Uterus (tissue), 4 donors: Measurements from ENCODE around the gene PGAM5. TPM values are rescaled to one million over a fixed set of nuclear protein-coding genes. Genes with fewer than 3 reads are reported as not detected.

Source experiments
- DNase-seq, 2 donors: peaks; one replicate each; pipeline ENCODE4 v3.0.0-alpha.2; 2019 to 2020
- H3K27ac ChIP-seq, 2 donors: fragments of 200-600 bp; sonication (generic); 1 replicate in 1 of 2; 2 replicates in 1 of 2; pipeline ENCODE4 v1.5.1; 2016 to 2018
- H3K27me3 ChIP-seq, 2 donors: fragments of 200-600 bp; sonication (generic); one replicate each; pipeline ENCODE4 v1.5.1; 2018 to 2019; ENCODE audit warnings: control low read depth in 1 of 2
- H3K36me3 ChIP-seq, 2 donors: fragments of 200-600 bp; sonication (generic); one replicate each; pipeline ENCODE4 v1.5.1; 2019; ENCODE audit warnings: control low read depth in 1 of 2
- H3K4me1 ChIP-seq, 2 donors: fragments of 200-600 bp; sonication (generic); one replicate each; pipeline ENCODE4 v1.5.1; 2018 to 2019; ENCODE audit warnings: control low read depth in 1 of 2
- H3K4me3 ChIP-seq, 2 donors: fragments of 200-600 bp; sonication (generic); 1 replicate in 1 of 2; 2 replicates in 1 of 2; pipeline ENCODE4 v1.5.1; 2018 to 2019; ENCODE audit warnings: mild to moderate bottlenecking in 1 of 2
- H3K9me3 ChIP-seq, 2 donors: fragments of 200-600 bp; sonication (generic); one replicate each; pipeline ENCODE4 v1.5.1; 2019; ENCODE audit warnings: control low read depth in 1 of 2
- POLR2A ChIP-seq, 2 donors: fragments of 450-650 bp; IDR thresholded peaks; one replicate each; pipeline ENCODE4 v1.6.1; 2016; ENCODE audit warnings: antibody characterized with exemption in 2 of 2, mild to moderate bottlenecking in 1 of 2, moderate library complexity in 1 of 2
- intact Hi-C: fragments of 100-400 bp; cut with DNase I; formaldehyde crosslinking; loops from one replicate; pipeline ENCODE4 v1.15.1; 2023; ENCODE audit warnings: low total_unique reads
- small RNA-seq: library from RNA; depleted of rRNA; stranded (forward); fragments of <200 nt; gene quantifications from one replicate; pipeline ENCODE3, GENCODE V24; 2016
- total RNA-seq, 4 donors: library from RNA; depleted of rRNA in 3 of 4; stranded (reverse); fragments of >200 nt in 3 of 4; gene quantifications; one replicate each; pipeline versions ENCODE4 v1.1.0 to v1.2.4, GENCODE V29; 2014 to 2023
- TF ChIP-seq, protein P1 (sequence below), 4 experiments: fragments of 200-600 bp in 2 of 4; fragments of 450-650 bp in 2 of 4; sonication (generic) in 2 of 4; IDR thresholded peaks; one replicate each; pipeline ENCODE4 v1.5.1; 2016 to 2019; ENCODE audit warnings: antibody characterized with exemption in 4 of 4, mild to moderate bottlenecking in 2 of 4, moderate library complexity in 1 of 4
- donor health status: DM: yes; HTN: yes; CAD: no.

The PGAM5 gene
- total RNA-seq, 4 donors from 2014 or later: 5.0 to 30.8 (median 19.4) TPM

GRCh38 chr12:132766380-132767085 lies 55.9 kb downstream of the PGAM5 start:
- no peaks in the 10 kb centered on the region for H3K4me1 ChIP-seq
- H3K27me3 ChIP-seq: no peaks in the 10 kb centered on the region
- intact Hi-C loops: no loop called here
- H3K4me3 ChIP-seq: no peak overlapping the region
- DNase-seq: no peak
- TF ChIP-seq POLR2A (IDR thresholded peaks at IDR 0.05): no peak
- TF ChIP-seq, protein P1, sequence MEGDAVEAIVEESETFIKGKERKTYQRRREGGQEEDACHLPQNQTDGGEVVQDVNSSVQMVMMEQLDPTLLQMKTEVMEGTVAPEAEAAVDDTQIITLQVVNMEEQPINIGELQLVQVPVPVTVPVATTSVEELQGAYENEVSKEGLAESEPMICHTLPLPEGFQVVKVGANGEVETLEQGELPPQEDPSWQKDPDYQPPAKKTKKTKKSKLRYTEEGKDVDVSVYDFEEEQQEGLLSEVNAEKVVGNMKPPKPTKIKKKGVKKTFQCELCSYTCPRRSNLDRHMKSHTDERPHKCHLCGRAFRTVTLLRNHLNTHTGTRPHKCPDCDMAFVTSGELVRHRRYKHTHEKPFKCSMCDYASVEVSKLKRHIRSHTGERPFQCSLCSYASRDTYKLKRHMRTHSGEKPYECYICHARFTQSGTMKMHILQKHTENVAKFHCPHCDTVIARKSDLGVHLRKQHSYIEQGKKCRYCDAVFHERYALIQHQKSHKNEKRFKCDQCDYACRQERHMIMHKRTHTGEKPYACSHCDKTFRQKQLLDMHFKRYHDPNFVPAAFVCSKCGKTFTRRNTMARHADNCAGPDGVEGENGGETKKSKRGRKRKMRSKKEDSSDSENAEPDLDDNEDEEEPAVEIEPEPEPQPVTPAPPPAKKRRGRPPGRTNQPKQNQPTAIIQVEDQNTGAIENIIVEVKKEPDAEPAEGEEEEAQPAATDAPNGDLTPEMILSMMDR (IDR thresholded peaks at IDR 0.05): no peak
- H3K9me3 ChIP-seq: no peaks in the 10 kb centered on the region
- no peak overlapping the region for H3K27ac ChIP-seq
- no peaks in the 10 kb centered on the region for H3K36me3 ChIP-seq

GRCh38 chr12:132771126-132771838 lies 60.6 kb downstream of the PGAM5 start:
- Histone ChIP-seq H3K4me3 (no peak overlapping the region), H3K27me3 (no peaks in the 10 kb centered on the region), H3K36me3 (no peaks in the 10 kb centered on the region), H3K9me3 (no peaks in the 10 kb centered on the region), H3K27ac (no peak overlapping the region), H3K4me1 (no peaks in the 10 kb centered on the region)
- TF ChIP-seq, protein P1 (IDR thresholded peaks at IDR 0.05): no peak
- TF ChIP-seq POLR2A (IDR thresholded peaks at IDR 0.05): no peak
- no peak for DNase-seq
- intact Hi-C loops: no loop called here

Small RNAs within 50 kb of the gene (small RNA-seq; reads per million reads assigned to genes)
- gene RNA5SP379: not detected

Other genes starting within 250 kb of the PGAM5 start
- 10 to 100 TPM in 2 of 4 donors, 1 to 10 TPM in 2; 2.9 to 59.1 (median 31.8) TPM for gene FBRSL1, start 220.7 kb upstream of the PGAM5 start, total RNA-seq
- gene LRCOL1, start 100.3 kb upstream of the PGAM5 start, total RNA-seq: 1 to 10 TPM in 2 of 4 donors, under 1 TPM in 1, not detected in 1; 0.79 to 7.1 (median 1.5) TPM
- gene P2RX2, start 92.1 kb upstream of the PGAM5 start, total RNA-seq: not detected
- gene POLE, start 23.5 kb upstream of the PGAM5 start, total RNA-seq: 10 to 100 TPM in 3 of 4 donors, 1 to 10 TPM in 1; 7.7 to 71.3 (median 28.8) TPM
- gene PXMP2, start 23.3 kb upstream of the PGAM5 start, total RNA-seq: 10 to 100 TPM in 3 of 4 donors, 1 to 10 TPM in 1; 8.5 to 87.9 (median 29.4) TPM
- gene ANKLE2, start 51.0 kb downstream of the PGAM5 start, total RNA-seq: 10 to 100 TPM; 21.2 to 87.4 (median 69.6) TPM
- 100 to 1,000 TPM in 2 of 4 donors, 10 to 100 TPM in 2; 46.2 to 138 (median 90.1) TPM for gene GOLGA3, start 118.0 kb downstream of the PGAM5 start, total RNA-seq
- gene CHFR, start 176.8 kb downstream of the PGAM5 start, total RNA-seq: 10 to 100 TPM in 3 of 4 donors, 1 to 10 TPM in 1; 6.1 to 54.0 (median 21.5) TPM
- 10 to 100 TPM in 3 of 4 donors, 1 to 10 TPM in 1; 3.8 to 23.6 (median 16.7) TPM for gene ZNF605, start 245.5 kb downstream of the PGAM5 start, total RNA-seq